Measurements from ENCODE around the gene LMO2. TPM values are rescaled to one million over a fixed set of nuclear protein-coding genes. Genes with fewer than 3 reads are reported as not detected.

Gene LMO2
- total and polyA plus RNA-seq, 12 donors: 3.9 to 16.9 (median 9.8) TPM

GRCh38 chr11:33913991-33914390 is 22.1 kb upstream of the LMO2 start:
- Histone ChIP-seq H3K27ac (no peak overlapping the region), H3K9me3 (peaks cover 0 to 10% (median 0%) of the 10 kb centered on the region in 11 donors), H3K36me3 (no peaks in the 10 kb centered on the region), H3K4me1 (peaks cover 0 to 38% (median 3%) of the 10 kb centered on the region in 9 donors), H3K4me3 (no peak overlapping the region), H3K27me3 (peaks cover 0 to 4% (median 0%) of the 10 kb centered on the region in 7 donors)
- DNase-seq: no peak
- intact Hi-C loops (cut with DNase I): loop anchor here in 1 of 10 donors (5.0 kb wide), 1 partner anchor 43 kb away; no protein-coding TSS in a partner anchor
- 90% methylated on average over 2 of the region's 2 CpGs for WGBS, 2 donors
- no peak for TF ChIP-seq CTCF (IDR thresholded peaks at IDR 0.05)
- no peak for ATAC-seq

GRCh38 chr11:33912405-33913361 is 20.8 kb upstream of the LMO2 start:
- Histone ChIP-seq H3K9me3 (peaks cover 0 to 10% (median 0%) of the 10 kb centered on the region in 11 donors), H3K27ac (peak overlapping the region in 1 of 10 donors; percentile 73), H3K36me3 (no peaks in the 10 kb centered on the region), H3K4me1 (peaks cover 0 to 50% (median 3%) of the 10 kb centered on the region in 9 donors), H3K4me3 (no peak overlapping the region), H3K27me3 (peaks cover 0 to 5% (median 0%) of the 10 kb centered on the region in 7 donors)
- peak in 4 of 8 donors; percentile 45 to 75 (median 52) for ATAC-seq
- TF ChIP-seq CTCF (IDR thresholded peaks at IDR 0.05): no peak
- DNase-seq: no peak
- intact Hi-C loops (cut with DNase I): loop anchor here in 1 of 10 donors (5.0 kb wide), 1 partner anchor 45 kb away; no protein-coding TSS in a partner anchor
- 64 to 72% methylated on average over 12 of the region's 12 CpGs for WGBS, 2 donors

GRCh38 chr11:33910958-33911339 is 19.1 kb upstream of the LMO2 start:
- Histone ChIP-seq H3K4me1 (peaks cover 0 to 55% (median 3%) of the 10 kb centered on the region in 9 donors), H3K27me3 (peaks cover 0 to 12% (median 0%) of the 10 kb centered on the region in 7 donors), H3K9me3 (peaks cover 0 to 10% (median 0%) of the 10 kb centered on the region in 11 donors), H3K27ac (no peak overlapping the region), H3K4me3 (no peak overlapping the region), H3K36me3 (no peaks in the 10 kb centered on the region)
- ATAC-seq (no peak), DNase-seq (no peak)
- TF ChIP-seq CTCF (IDR thresholded peaks at IDR 0.05): no peak
- intact Hi-C loops (cut with DNase I): loop anchor here in 1 of 10 donors (5.0 kb wide), 1 partner anchor 46 kb away; no protein-coding TSS in a partner anchor

GRCh38 chr11:33910296-33910957 is 18.6 kb upstream of the LMO2 start:
- TF ChIP-seq CTCF (IDR thresholded peaks at IDR 0.05): no peak
- Histone ChIP-seq H3K36me3 (no peaks in the 10 kb centered on the region), H3K27ac (peak overlapping the region in 1 of 10 donors; percentile 5), H3K4me3 (no peak overlapping the region), H3K4me1 (peaks cover 0 to 55% (median 3%) of the 10 kb centered on the region in 9 donors), H3K27me3 (peaks cover 0 to 13% (median 0%) of the 10 kb centered on the region in 7 donors), H3K9me3 (peaks cover 0 to 12% (median 0%) of the 10 kb centered on the region in 11 donors)
- ATAC-seq (peak in 2 of 8 donors; percentile 22 to 28), DNase-seq (no peak)
- 54 to 55% methylated on average over 6 of the region's 6 CpGs for WGBS, 2 donors
- intact Hi-C loops (cut with DNase I): loop anchor here in 1 of 10 donors (5.0 kb wide), 1 partner anchor 47 kb away; no protein-coding TSS in a partner anchor

Data from heart right ventricle (tissue), 16 donors.